H1 (cell line): ENCODE data around the gene LAMA3. TPM values are rescaled to one million over a fixed set of nuclear protein-coding genes. Genes with fewer than 3 reads are reported as not detected.

Experiments used
- CTCF ChIA-PET: fragments of 300-600 bp; sonication (Branson Sonifier 250); formaldehyde crosslinking; loops from one replicate; lab custom pipeline; 2021; ENCODE audit not compliant: partially characterized antibody; lab: Charles Lee
- POLR2A ChIA-PET: fragments of 300-600 bp; sonication (Branson Sonifier 250); formaldehyde crosslinking; loops from one replicate; lab custom pipeline; 2021; ENCODE audit warnings: inconsistent platforms; ENCODE audit not compliant: partially characterized antibody; lab: Charles Lee
- DNase-seq, 2 experiments: peaks; one replicate each; pipeline versions ENCODE4 v3.0.0 to v3.0.0-alpha.2; 2010 to 2022; ENCODE audit warnings: low spot score in 2 of 2, low read depth in 1 of 2, mixed read lengths in 1 of 2
- FAIRE-seq: peaks from 2 replicates; lab custom pipeline; 2011; peaks lifted over from hg19 to GRCh38; lab: Jason Lieb, UNC
- H2AFZ ChIP-seq: 2 replicates; pipeline ENCODE4 v1.8.1; 2012; ENCODE audit warnings: low read length, inconsistent platforms
- H2AK5ac ChIP-seq: 2 replicates; pipeline ENCODE4 v1.6.1; 2013; ENCODE audit warnings: low read depth, low read length
- H2BK120ac ChIP-seq: replicated peaks from 2 replicates; pipeline ENCODE3; 2013; ENCODE audit warnings: low read depth, low read length, inconsistent platforms
- H2BK12ac ChIP-seq: 2 replicates; pipeline ENCODE4 v1.6.1; 2013; ENCODE audit warnings: low read depth, low read length
- H2BK15ac ChIP-seq: 2 replicates; pipeline ENCODE4 v1.6.1; 2013; ENCODE audit warnings: low read length
- H2BK20ac ChIP-seq: 2 replicates; pipeline ENCODE4 v1.6.1; 2013; ENCODE audit warnings: low read length
- H2BK5ac ChIP-seq: 2 replicates; pipeline ENCODE4 v1.6.1; 2013; ENCODE audit warnings: low read depth, low read length
- H3K14ac ChIP-seq: 2 replicates; pipeline ENCODE4 v1.6.1; 2013; ENCODE audit warnings: inconsistent platforms; ENCODE audit not compliant: insufficient read length
- H3K18ac ChIP-seq: 2 replicates; pipeline ENCODE4 v1.6.1; 2013; ENCODE audit warnings: low read length; ENCODE audit errors: extremely low read depth
- H3K23ac ChIP-seq: 2 replicates; pipeline ENCODE4 v1.6.1; 2013; ENCODE audit warnings: inconsistent platforms; ENCODE audit not compliant: insufficient read length
- H3K23me2 ChIP-seq: 2 replicates; pipeline ENCODE4 v1.6.1; 2013; ENCODE audit warnings: low read depth, low read length
- H3K27ac ChIP-seq: 2 replicates; pipeline ENCODE4 v1.6.1; 2011; ENCODE audit warnings: low read depth, low read length, inconsistent platforms
- H3K27me3 ChIP-seq, 4 experiments: replicated peaks in 1 of 4; 1 replicate in 1 of 4; 2 replicates in 3 of 4; pipeline versions ENCODE4 v1.6.1 to v1.8.1; 2011 to 2013; ENCODE audit warnings: low read length in 3 of 4, mild to moderate bottlenecking in 3 of 4, inconsistent platforms in 2 of 4, mixed read lengths in 2 of 4, moderate library complexity in 1 of 4; ENCODE audit not compliant: control insufficient read depth in 3 of 4, insufficient read depth in 3 of 4; ENCODE audit errors: extremely low read depth in 1 of 4
- H3K36me3 ChIP-seq, 4 experiments: 2 replicates each; pipeline versions ENCODE4 v1.6.1 to v1.8.1; 2011 to 2013; ENCODE audit warnings: mild to moderate bottlenecking in 4 of 4, low read length in 3 of 4, moderate library complexity in 2 of 4, control low read depth in 1 of 4, inconsistent platforms in 1 of 4; ENCODE audit not compliant: insufficient read depth in 4 of 4, control insufficient read depth in 2 of 4
- H3K4ac ChIP-seq: replicated peaks from 2 replicates; pipeline ENCODE3; 2013; ENCODE audit warnings: low read length, low read depth, mixed read lengths, inconsistent platforms; ENCODE audit not compliant: insufficient read length
- H3K4me1 ChIP-seq, 4 experiments: replicated peaks in 1 of 4; 1 replicate in 1 of 4; 2 replicates in 3 of 4; pipeline versions ENCODE4 v1.6.1 to v1.8.1; 2011 to 2013; ENCODE audit warnings: low read length in 3 of 4, inconsistent platforms in 2 of 4, mixed read lengths in 1 of 4; ENCODE audit not compliant: insufficient read depth in 4 of 4, control insufficient read depth in 3 of 4
- H3K4me2 ChIP-seq, 2 experiments: 2 replicates each; pipeline versions ENCODE4 v1.6.1 to v1.8.1; 2011 to 2013; ENCODE audit warnings: low read depth in 2 of 2, low read length in 2 of 2, control low read depth in 1 of 2, inconsistent platforms in 1 of 2, mild to moderate bottlenecking in 1 of 2; ENCODE audit not compliant: insufficient read depth in 1 of 2
- H3K4me3 ChIP-seq, 4 experiments: fragments of 200-600, 300-600 bp in 1 of 4; sonication (generic), shearing (Covaris generic), sonication (Bioruptor Twin) in 1 of 4; 2 replicates each; pipeline versions ENCODE4 v1.5.1 to v1.8.1; 2011 to 2016; ENCODE audit warnings: low read length in 4 of 4, low read depth in 3 of 4, control low read depth in 2 of 4, inconsistent platforms in 2 of 4, mild to moderate bottlenecking in 2 of 4, mixed read lengths in 1 of 4, moderate library complexity in 1 of 4; ENCODE audit not compliant: insufficient read depth in 2 of 4; ENCODE audit errors: extremely low read depth in 1 of 4
- H3K56ac ChIP-seq: replicated peaks from 2 replicates; pipeline ENCODE3; 2013; ENCODE audit warnings: low read depth, mild to moderate bottlenecking, mixed read lengths, low read length, inconsistent platforms; ENCODE audit not compliant: insufficient read length
- H3K79me1 ChIP-seq: 2 replicates; pipeline ENCODE4 v1.6.1; 2013; ENCODE audit warnings: low read depth, low read length, control low read depth
- H3K79me2 ChIP-seq, 2 experiments: 2 replicates each; pipeline versions ENCODE4 v1.6.1 to v1.8.1; 2012 to 2013; ENCODE audit warnings: low read length in 2 of 2, mild to moderate bottlenecking in 2 of 2, inconsistent platforms in 1 of 2; ENCODE audit not compliant: insufficient read depth in 2 of 2, control insufficient read depth in 1 of 2
- H3K9ac ChIP-seq, 4 experiments: replicated peaks in 1 of 4; 1 replicate in 1 of 4; 2 replicates in 3 of 4; pipeline versions ENCODE4 v1.6.1 to v1.8.1; 2011 to 2013; ENCODE audit warnings: low read depth in 3 of 4, low read length in 3 of 4, control low read depth in 2 of 4, mild to moderate bottlenecking in 2 of 4, moderate library complexity in 2 of 4, inconsistent platforms in 1 of 4; ENCODE audit errors: extremely low read depth in 1 of 4
- H3K9me3 ChIP-seq, 2 experiments: 2 replicates each; pipeline versions ENCODE4 v1.6.1 to v1.8.1; 2012 to 2013; ENCODE audit warnings: mild to moderate bottlenecking in 2 of 2, moderate library complexity in 2 of 2, control low read depth in 1 of 2, inconsistent platforms in 1 of 2, low read depth in 1 of 2, low read length in 1 of 2, mixed read lengths in 1 of 2; ENCODE audit not compliant: insufficient read depth in 2 of 2
- H4K20me1 ChIP-seq, 2 experiments: replicated peaks in 1 of 2; 2 replicates each; pipeline versions ENCODE3 to v1.8.1; 2011 to 2013; ENCODE audit warnings: inconsistent platforms in 2 of 2, low read length in 2 of 2, mild to moderate bottlenecking in 1 of 2; ENCODE audit not compliant: insufficient read depth in 2 of 2, control insufficient read depth in 1 of 2
- H4K5ac ChIP-seq: 2 replicates; pipeline ENCODE4 v1.6.1; 2013; ENCODE audit warnings: low read length, low read depth, mixed read lengths, inconsistent platforms; ENCODE audit not compliant: insufficient read length
- H4K8ac ChIP-seq: 2 replicates; pipeline ENCODE4 v1.8.0; 2013; ENCODE audit warnings: mild to moderate bottlenecking, moderate library complexity, low read length, inconsistent platforms; ENCODE audit not compliant: insufficient read depth; ENCODE audit errors: extremely low read depth
- H4K91ac ChIP-seq: replicated peaks from 2 replicates; pipeline ENCODE3; 2013; ENCODE audit warnings: low read length, mixed read lengths, inconsistent platforms; ENCODE audit not compliant: insufficient read length
- CBX5 ChIP-seq: fragments of 300-800, 300-1000 bp; sonication (generic); IDR thresholded peaks from 2 replicates; pipeline ENCODE4 v1.7.1; 2016; ENCODE audit warnings: antibody characterized with exemption, low read length, low read depth
- EGR1 ChIP-seq: IDR thresholded peaks from 2 replicates; pipeline ENCODE4 v1.6.1; 2011; ENCODE audit warnings: low read depth, low read length, borderline replicate concordance
- EP300 ChIP-seq, 2 experiments: IDR thresholded peaks; 1 replicate in 1 of 2; 2 replicates in 1 of 2; pipeline ENCODE4 v1.6.1; 2011 to 2012; ENCODE audit warnings: low read depth in 2 of 2, low read length in 2 of 2, mild to moderate bottlenecking in 2 of 2, borderline replicate concordance in 1 of 2, inconsistent platforms in 1 of 2, moderate library complexity in 1 of 2
- PHF8 ChIP-seq: fragments of 200-600 bp; sonication (generic); conservative IDR thresholded peaks from 2 replicates; pipeline ENCODE4 v1.7.1; 2012; ENCODE audit warnings: low read depth, mild to moderate bottlenecking, inconsistent platforms, low read length, moderate library complexity
- POLR2A ChIP-seq, 2 experiments: IDR thresholded peaks; 1 replicate in 1 of 2; 2 replicates in 1 of 2; pipeline ENCODE4 v1.6.1; 2011; ENCODE audit warnings: low read depth in 2 of 2, low read length in 2 of 2, mild to moderate bottlenecking in 2 of 2; ENCODE audit errors: control extremely low read depth in 1 of 2
- POLR2AphosphoS5 ChIP-seq: IDR thresholded peaks from 2 replicates; pipeline ENCODE4 v1.6.1; 2011; ENCODE audit warnings: low read depth, low read length
- POU5F1 ChIP-seq: IDR thresholded peaks from 2 replicates; pipeline ENCODE4 v1.6.1; 2011; ENCODE audit warnings: low read depth, mild to moderate bottlenecking, low read length, moderate library complexity
- RXRA ChIP-seq: IDR thresholded peaks from 2 replicates; pipeline ENCODE4 v1.6.1; 2011; ENCODE audit warnings: low read depth, mild to moderate bottlenecking, low read length, moderate library complexity; ENCODE audit not compliant: insufficient read depth
- SIX5 ChIP-seq: IDR thresholded peaks from 2 replicates; pipeline ENCODE4 v1.6.1; 2011; ENCODE audit warnings: mild to moderate bottlenecking, low read depth, low read length
- SP4 ChIP-seq: IDR thresholded peaks from 2 replicates; pipeline ENCODE4 v1.6.1; 2012; ENCODE audit warnings: low read length, inconsistent platforms
- SRF ChIP-seq: IDR thresholded peaks from 2 replicates; pipeline ENCODE4 v1.6.1; 2011; ENCODE audit warnings: mild to moderate bottlenecking, low read depth, low read length, moderate library complexity
- TAF1 ChIP-seq: IDR thresholded peaks from 2 replicates; pipeline ENCODE4 v1.6.1; 2011; ENCODE audit warnings: mild to moderate bottlenecking, low read depth, low read length
- TAF7 ChIP-seq: optimal IDR thresholded peaks from 2 replicates; pipeline ENCODE3; 2011; ENCODE audit warnings: low read depth, mild to moderate bottlenecking, inconsistent platforms, low read length, moderate library complexity, borderline replicate concordance
- ZNF274 ChIP-seq: IDR thresholded peaks from 2 replicates; pipeline ENCODE4 v1.7.0; 2012; ENCODE audit warnings: low read length, borderline replicate concordance; ENCODE audit errors: extremely low read depth
- WGBS, 2 experiments: shearing (Covaris generic) in 1 of 2; methylation state at CpG; one replicate each; pipeline versions ENCODE4 v1.1.6 to v1.1.7; 2013 to 2015; ENCODE audit warnings: low lambda C conversion rate in 2 of 2, mixed read lengths in 2 of 2, inconsistent platforms in 1 of 2, low coverage in 1 of 2, missing lambda C conversion rate in 1 of 2; ENCODE audit not compliant: insufficient replicate concordance in 2 of 2, insufficient coverage in 1 of 2, insufficient read length in 1 of 2; ENCODE audit errors: extremely low coverage in 1 of 2, missing lambda C conversion rate in 1 of 2; 5-methylcytosine and 5-hydroxymethylcytosine counted together
- polyA plus RNA-seq, 7 experiments: library from polyadenylated mRNA; depleted of rRNA in 3 of 7; stranded (reverse) in 5 of 7; unstranded in 2 of 7; fragments of >200 nt in 5 of 7; fragments of 200-250 nt in 2 of 7; gene quantifications; 1 replicate in 5 of 7; 2 replicates in 1 of 7; 4 replicates in 1 of 7; pipeline versions ENCODE4 v1.2.1 to v1.2.3, GENCODE V29; 2011 to 2013; ENCODE audit warnings: missing spikeins in 2 of 7, mixed read lengths in 2 of 7
- total RNA-seq: library from RNA; stranded (reverse); fragmentation: NEBNext Ultra II Directional; extraction: Animal tissue kit (Norgen Biotek cat#: 25700); gene quantifications from 2 replicates; pipeline ENCODE4 v1.2.1, GENCODE V29; 2021
- TF ChIP-seq, protein P1 (sequence below): IDR thresholded peaks from 2 replicates; pipeline ENCODE4 v1.6.1; 2011; ENCODE audit warnings: low read depth, mild to moderate bottlenecking, low read length; ENCODE audit not compliant: insufficient read depth

Gene LAMA3
- total and polyA plus RNA-seq, 2 of the 8 experiments (the other 6 are each of a cell fraction or from before 2014, with no cell fraction given): 0.76 to 5.0 TPM

DNA sequence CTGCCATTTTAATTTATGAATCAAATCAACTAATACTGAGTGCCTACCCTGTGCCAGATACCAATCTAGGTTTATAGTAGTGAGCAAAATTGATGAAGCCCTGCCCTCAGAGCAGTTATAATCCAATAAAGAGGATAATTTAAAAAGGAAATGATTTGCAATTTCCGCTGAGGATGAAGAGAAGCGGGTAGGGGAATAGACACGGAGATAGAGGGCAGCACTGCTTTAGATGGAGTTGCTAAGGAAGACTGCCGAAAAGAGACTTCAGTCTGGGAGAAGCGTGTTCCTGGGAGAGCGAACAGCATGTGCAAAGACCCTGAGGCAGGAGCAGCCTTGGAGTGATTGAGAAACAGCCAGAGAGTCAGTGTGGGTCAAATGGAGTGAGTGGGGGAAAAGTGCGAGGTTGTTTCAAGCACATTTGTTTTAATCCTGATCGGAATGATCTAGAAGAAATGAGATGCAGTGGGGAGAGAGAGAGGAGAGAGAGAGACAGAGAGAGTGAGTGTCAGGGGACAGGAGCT, 12.4 kb downstream of the LAMA3 start:
- no peak overlapping the region for H2AFZ ChIP-seq
- 90% methylated on average over 8 of the region's 8 CpGs; no CpG with 5 or more reads in 1 of the 2 experiments for WGBS, 2 experiments
- POLR2A ChIA-PET: no interaction called here
- no peak for TF ChIP-seq SRF
- no peak for TF ChIP-seq TAF7
- TF ChIP-seq CBX5: no peak
- TF ChIP-seq EGR1: no peak
- no peak for TF ChIP-seq TAF1
- TF ChIP-seq POLR2A (IDR thresholded peaks at IDR 0.05; ENCODE audit: control extremely low read depth in 1 of 2, low read depth in 2 of 2, low read length in 2 of 2): no peak
- TF ChIP-seq POLR2AphosphoS5: no peak
- TF ChIP-seq, protein P1, sequence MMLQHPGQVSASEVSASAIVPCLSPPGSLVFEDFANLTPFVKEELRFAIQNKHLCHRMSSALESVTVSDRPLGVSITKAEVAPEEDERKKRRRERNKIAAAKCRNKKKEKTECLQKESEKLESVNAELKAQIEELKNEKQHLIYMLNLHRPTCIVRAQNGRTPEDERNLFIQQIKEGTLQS: no peak
- no peak for TF ChIP-seq SP4
- TF ChIP-seq EP300 (IDR thresholded peaks at IDR 0.05; ENCODE audit: borderline replicate concordance in 1 of 2, low read depth in 2 of 2, low read length in 2 of 2): no peak
- no peak for TF ChIP-seq SIX5
- TF ChIP-seq RXRA: no peak
- TF ChIP-seq PHF8: no peak
- TF ChIP-seq ZNF274: no peak
- no peak for TF ChIP-seq POU5F1

More for the DNA sequence above, 12.4 kb downstream of the LAMA3 start:
- H3K23ac ChIP-seq: no peak overlapping the region
- no peak overlapping the region for H3K56ac ChIP-seq
- no peaks in the 10 kb centered on the region for H3K23me2 ChIP-seq
- no peak overlapping the region for H3K27ac ChIP-seq
- H3K9ac ChIP-seq: no peak overlapping the region
- H4K5ac ChIP-seq: no peak overlapping the region
- H4K20me1 ChIP-seq: no peaks in the 10 kb centered on the region
- no peak overlapping the region for H3K4ac ChIP-seq
- no peak for FAIRE-seq
- no peak overlapping the region for H2BK15ac ChIP-seq
- no peak overlapping the region for H3K4me3 ChIP-seq
- H2AK5ac ChIP-seq: no peak overlapping the region
- H2BK12ac ChIP-seq: no peak overlapping the region
- H3K79me2 ChIP-seq: no peaks in the 10 kb centered on the region
- H3K27me3 ChIP-seq: no peaks in the 10 kb centered on the region
- CTCF ChIA-PET: interaction anchor here (1.0 to 3.1 kb wide), 8 partner anchors 12 to 186 kb away, joined by 3 to 23 read pairs (median 3); no protein-coding TSS in a partner anchor
- H3K4me2 ChIP-seq: no peak overlapping the region
- H4K91ac ChIP-seq: no peak overlapping the region
- H3K14ac ChIP-seq: no peak overlapping the region
- no peaks in the 10 kb centered on the region for H3K36me3 ChIP-seq
- no peak overlapping the region for H3K18ac ChIP-seq
- H3K9me3 ChIP-seq: no peaks in the 10 kb centered on the region
- no peaks in the 10 kb centered on the region for H3K4me1 ChIP-seq
- H2BK5ac ChIP-seq: no peak overlapping the region
- no peak overlapping the region for H2BK120ac ChIP-seq
- no peaks in the 10 kb centered on the region for H3K79me1 ChIP-seq
- DNase-seq: no peak
- H4K8ac ChIP-seq: no peak overlapping the region
- no peak overlapping the region for H2BK20ac ChIP-seq
